Fibroblast of lung (primary cell): ENCODE data around the gene PSMD10. TPM values are rescaled to one million over a fixed set of nuclear protein-coding genes. Genes with fewer than 3 reads are reported as not detected.

Source experiments
- DNase-seq, 2 donors: peaks; one replicate each; pipeline versions ENCODE4 v3.0.0 to v3.0.0-alpha.2; 2010; ENCODE audit warnings: low read depth in 2 of 2
- H2AFZ ChIP-seq: 2 replicates; pipeline ENCODE4 v1.5.1; 2012; ENCODE audit warnings: low read length, control low read depth, inconsistent platforms
- H3K27ac ChIP-seq: 2 replicates; pipeline ENCODE4 v1.5.1; 2011; ENCODE audit warnings: low read length, control low read depth; ENCODE audit not compliant: insufficient read depth
- H3K27me3 ChIP-seq: 2 replicates; pipeline ENCODE4 v1.5.1; 2011; ENCODE audit warnings: mild to moderate bottlenecking, low read length; ENCODE audit not compliant: control insufficient read depth, insufficient read depth
- H3K36me3 ChIP-seq: 2 replicates; pipeline ENCODE4 v1.5.1; 2011; ENCODE audit warnings: low read length; ENCODE audit not compliant: control insufficient read depth, insufficient read depth
- H3K4me1 ChIP-seq: 2 replicates; pipeline ENCODE4 v1.5.1; 2011; ENCODE audit warnings: low read length; ENCODE audit not compliant: control insufficient read depth, insufficient read depth; ENCODE audit errors: extremely low read depth
- H3K4me2 ChIP-seq: 2 replicates; pipeline ENCODE4 v1.5.1; 2011; ENCODE audit warnings: low read length, control low read depth; ENCODE audit not compliant: insufficient read depth; ENCODE audit errors: extremely low read depth
- H3K4me3 ChIP-seq, 4 experiments: fragments of 200-600 bp in 1 of 4; sonication (generic) in 1 of 4; replicated peaks in 1 of 4; 2 replicates each; pipeline ENCODE4 v1.5.1; 2011 to 2016; ENCODE audit warnings: low read length in 4 of 4, low read depth in 3 of 4, mild to moderate bottlenecking in 3 of 4, control low read depth in 2 of 4, inconsistent platforms in 1 of 4, mixed read lengths in 1 of 4; ENCODE audit not compliant: insufficient read depth in 1 of 4; ENCODE audit errors: control extremely low read depth in 1 of 4
- H3K79me2 ChIP-seq: 2 replicates; pipeline ENCODE4 v1.5.1; 2012; ENCODE audit warnings: mild to moderate bottlenecking, low read length, inconsistent platforms; ENCODE audit not compliant: control insufficient read depth, insufficient read depth
- H3K9ac ChIP-seq: 2 replicates; pipeline ENCODE4 v1.5.1; 2011; ENCODE audit warnings: mild to moderate bottlenecking, low read length, control low read depth; ENCODE audit not compliant: insufficient read depth
- H3K9me3 ChIP-seq: 2 replicates; pipeline ENCODE4 v1.5.1; 2012; ENCODE audit warnings: low read depth, low read length; ENCODE audit not compliant: control insufficient read depth, insufficient read depth
- H4K20me1 ChIP-seq: 2 replicates; pipeline ENCODE4 v1.5.1; 2011; ENCODE audit warnings: low read length; ENCODE audit not compliant: control insufficient read depth, insufficient read depth; ENCODE audit errors: extremely low read depth
- EZH2 ChIP-seq: IDR thresholded peaks from 2 replicates; pipeline ENCODE4 v1.5.1; 2012; ENCODE audit warnings: low read length, control low read depth, mild to moderate bottlenecking; ENCODE audit errors: missing control alignments
- polyA plus RNA-seq, 2 donors: library from polyadenylated mRNA; depleted of rRNA in 1 of 2; stranded (reverse) in 1 of 2; unstranded in 1 of 2; fragments of >200 nt; gene quantifications; 2 replicates each; pipeline ENCODE4 v1.2.1, GENCODE V29; 2011 to 2012; ENCODE audit warnings: missing spikeins in 1 of 2
- total RNA-seq: library from RNA; depleted of rRNA; stranded (reverse); fragments of >200 nt; gene quantifications from 2 replicates; pipeline ENCODE4 v1.2.1, GENCODE V29; 2014
- TF ChIP-seq, protein P1 (sequence below), 2 donors: IDR thresholded peaks in 1 of 2; conservative IDR thresholded peaks in 1 of 2; 1 replicate in 1 of 2; 2 replicates in 1 of 2; pipeline ENCODE4 v1.5.1; 2011 to 2012; ENCODE audit warnings: low read length in 2 of 2, control low read depth in 1 of 2, inconsistent platforms in 1 of 2, low read depth in 1 of 2, mild to moderate bottlenecking in 1 of 2

The PSMD10 gene
- total and polyA plus RNA-seq, 2 donors (not counting 1 experiment from before 2014, with no cell fraction given), result 72.7 to 102 TPM

GRCh38 chrX:108072746-108073145, 18.6 kb downstream of the PSMD10 start:
- Histone ChIP-seq H3K4me3 (no peak overlapping the region), H3K9ac (no peak overlapping the region), H4K20me1 (no peaks in the 10 kb centered on the region), H3K4me2 (no peak overlapping the region), H3K79me2 (no peaks in the 10 kb centered on the region), H3K9me3 (no peaks in the 10 kb centered on the region), H3K27me3 (no peaks in the 10 kb centered on the region), H3K4me1 (no peaks in the 10 kb centered on the region), H3K27ac (no peak overlapping the region), H3K36me3 (no peaks in the 10 kb centered on the region), H2AFZ (no peak overlapping the region)
- TF ChIP-seq, protein P1, sequence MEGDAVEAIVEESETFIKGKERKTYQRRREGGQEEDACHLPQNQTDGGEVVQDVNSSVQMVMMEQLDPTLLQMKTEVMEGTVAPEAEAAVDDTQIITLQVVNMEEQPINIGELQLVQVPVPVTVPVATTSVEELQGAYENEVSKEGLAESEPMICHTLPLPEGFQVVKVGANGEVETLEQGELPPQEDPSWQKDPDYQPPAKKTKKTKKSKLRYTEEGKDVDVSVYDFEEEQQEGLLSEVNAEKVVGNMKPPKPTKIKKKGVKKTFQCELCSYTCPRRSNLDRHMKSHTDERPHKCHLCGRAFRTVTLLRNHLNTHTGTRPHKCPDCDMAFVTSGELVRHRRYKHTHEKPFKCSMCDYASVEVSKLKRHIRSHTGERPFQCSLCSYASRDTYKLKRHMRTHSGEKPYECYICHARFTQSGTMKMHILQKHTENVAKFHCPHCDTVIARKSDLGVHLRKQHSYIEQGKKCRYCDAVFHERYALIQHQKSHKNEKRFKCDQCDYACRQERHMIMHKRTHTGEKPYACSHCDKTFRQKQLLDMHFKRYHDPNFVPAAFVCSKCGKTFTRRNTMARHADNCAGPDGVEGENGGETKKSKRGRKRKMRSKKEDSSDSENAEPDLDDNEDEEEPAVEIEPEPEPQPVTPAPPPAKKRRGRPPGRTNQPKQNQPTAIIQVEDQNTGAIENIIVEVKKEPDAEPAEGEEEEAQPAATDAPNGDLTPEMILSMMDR (conservative IDR thresholded peaks at IDR 0.05 in 1 of 2, IDR thresholded peaks at IDR 0.05 in 1 of 2; ENCODE audit: low read depth in 1 of 2, low read length in 2 of 2), result no peak
- no peak for TF ChIP-seq EZH2
- DNase-seq, result peak; percentile 17 to 86

DNA sequence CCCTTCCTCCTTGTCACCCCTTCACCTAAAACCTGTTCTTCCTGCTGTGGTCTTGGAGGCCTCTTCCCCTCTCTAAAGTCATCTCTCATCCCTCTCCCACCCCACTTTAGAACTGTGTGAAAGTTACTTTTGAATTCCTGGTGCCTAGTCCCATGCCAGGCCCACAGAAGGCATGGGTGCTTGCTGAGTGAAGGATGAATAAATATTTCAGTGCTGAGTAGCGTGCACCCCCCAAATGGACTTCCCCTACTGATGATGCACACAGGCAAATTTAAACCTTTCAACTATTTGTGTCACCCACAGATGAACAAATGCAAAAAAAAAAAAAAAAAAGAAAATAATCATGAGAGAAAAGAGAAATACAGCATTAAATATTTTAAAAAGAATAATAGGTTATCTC, 19.8 kb downstream of the PSMD10 start:
- Histone ChIP-seq H3K27ac (no peak overlapping the region), H3K9me3 (no peaks in the 10 kb centered on the region), H3K27me3 (no peaks in the 10 kb centered on the region), H3K4me3 (no peak overlapping the region), H3K79me2 (no peaks in the 10 kb centered on the region), H3K4me2 (no peak overlapping the region), H4K20me1 (no peaks in the 10 kb centered on the region), H2AFZ (no peak overlapping the region), H3K4me1 (no peaks in the 10 kb centered on the region), H3K36me3 (no peaks in the 10 kb centered on the region), H3K9ac (no peak overlapping the region)
- peak in 1 of 2 donors; percentile 10 for DNase-seq
- TF ChIP-seq, protein P1 (conservative IDR thresholded peaks at IDR 0.05 in 1 of 2, IDR thresholded peaks at IDR 0.05 in 1 of 2; ENCODE audit: low read depth in 1 of 2, low read length in 2 of 2), result no peak
- TF ChIP-seq EZH2, result no peak

- DNase-seq, result peak; percentile 42 to 79
- H3K27ac ChIP-seq, result no peak overlapping the region
- no peaks in the 10 kb centered on the region for H3K27me3 ChIP-seq
Measured at GRCh38 chrX:108070891-108071290, 20.5 kb downstream of the PSMD10 start.

More at GRCh38 chrX:108070891-108071290, 20.5 kb downstream of the PSMD10 start:
- H3K9ac ChIP-seq, result no peak overlapping the region
- H4K20me1 ChIP-seq, result no peaks in the 10 kb centered on the region
- H3K4me1 ChIP-seq, result no peaks in the 10 kb centered on the region
- TF ChIP-seq, protein P1 (conservative IDR thresholded peaks at IDR 0.05 in 1 of 2, IDR thresholded peaks at IDR 0.05 in 1 of 2; ENCODE audit: low read depth in 1 of 2, low read length in 2 of 2), result no peak
- TF ChIP-seq EZH2, result no peak
- H3K4me2 ChIP-seq, result no peak overlapping the region
- H3K79me2 ChIP-seq, result no peaks in the 10 kb centered on the region
- H2AFZ ChIP-seq, result no peak overlapping the region
- no peak overlapping the region for H3K4me3 ChIP-seq
- H3K36me3 ChIP-seq, result no peaks in the 10 kb centered on the region
- H3K9me3 ChIP-seq, result no peaks in the 10 kb centered on the region
